NCI-H1105 treated with DMSO at 0.1 percent for 48 hours (cell line): ENCODE data around the gene PRKN.

Source experiments
- DNase-seq: peaks from one replicate; lab custom pipeline; 2025; lab: John Stamatoyannopoulos, UW

The PRKN gene

GRCh38 chr6:162618448-162619002, 109.0 kb downstream of the PRKN start:
- DNase-seq: no peak

DNA sequence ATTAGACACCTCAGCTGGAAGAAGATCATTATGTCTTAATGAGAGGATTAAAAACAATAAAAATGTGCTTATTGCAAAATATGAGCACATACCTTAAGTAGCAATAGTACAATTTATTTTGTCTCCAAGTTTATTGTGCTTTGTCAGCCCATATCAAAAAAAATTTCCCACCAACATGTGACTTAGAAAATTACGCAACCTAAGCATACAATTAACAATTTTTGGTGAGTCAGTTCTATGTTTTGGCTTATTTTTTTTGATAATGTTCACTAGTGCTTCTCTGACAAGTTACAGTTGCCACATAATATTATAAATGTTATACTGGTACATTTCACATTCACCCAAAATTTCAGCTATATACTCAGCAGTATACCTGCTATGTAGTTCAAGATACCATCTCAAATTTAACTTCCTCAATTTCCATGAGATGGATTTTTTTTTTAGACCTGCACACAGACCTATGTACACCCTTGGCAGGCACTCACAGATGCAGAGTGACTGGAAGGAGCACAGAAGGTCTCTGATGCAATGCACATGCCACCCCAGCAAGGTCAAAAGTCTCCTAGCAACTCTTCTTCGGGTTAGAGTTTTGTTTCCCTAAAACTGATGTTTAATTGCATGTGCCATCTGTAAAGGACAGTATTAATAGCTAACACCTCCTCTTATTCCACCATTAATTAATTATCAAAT, 112.4 kb downstream of the PRKN start:
- DNase-seq: no peak

DNA sequence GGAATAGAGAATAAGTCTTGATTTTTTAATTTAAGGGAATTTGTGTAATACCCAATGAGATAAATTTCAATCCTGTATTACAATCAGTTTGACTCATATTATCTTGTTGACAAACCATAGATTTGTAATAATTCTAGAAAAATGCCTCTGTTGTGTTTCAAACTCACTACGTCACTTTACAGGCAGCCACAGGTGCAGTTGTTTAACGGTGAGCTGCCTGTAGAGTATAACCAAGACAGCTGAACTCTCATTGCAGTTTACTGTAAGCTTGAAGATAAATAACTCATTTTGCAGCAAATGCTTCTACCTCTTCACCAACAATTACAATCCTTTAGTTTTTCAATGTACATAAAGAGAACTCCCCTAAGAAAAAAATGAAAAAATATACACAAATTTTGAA, 114.3 kb downstream of the PRKN start:
- no peak for DNase-seq

DNA sequence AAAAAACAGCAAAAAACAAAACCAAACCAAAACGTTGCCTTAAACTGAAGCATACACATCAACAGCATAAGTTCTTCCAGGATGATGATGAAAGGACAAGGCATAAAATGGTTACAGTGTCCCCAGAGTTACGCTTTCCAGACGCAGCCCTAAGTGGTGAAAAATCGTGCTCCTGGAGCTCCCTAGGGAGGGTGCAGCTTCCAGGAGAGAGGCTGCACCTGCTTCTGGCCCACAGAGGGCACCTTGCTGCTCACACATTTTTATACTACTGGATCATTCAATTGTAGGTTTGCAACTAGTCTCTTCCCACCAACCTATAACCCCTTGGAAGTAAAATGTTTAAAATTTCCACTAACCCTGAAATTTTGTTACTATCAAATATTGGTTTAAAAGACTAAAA, 115.0 kb downstream of the PRKN start:
- DNase-seq: no peak

DNA sequence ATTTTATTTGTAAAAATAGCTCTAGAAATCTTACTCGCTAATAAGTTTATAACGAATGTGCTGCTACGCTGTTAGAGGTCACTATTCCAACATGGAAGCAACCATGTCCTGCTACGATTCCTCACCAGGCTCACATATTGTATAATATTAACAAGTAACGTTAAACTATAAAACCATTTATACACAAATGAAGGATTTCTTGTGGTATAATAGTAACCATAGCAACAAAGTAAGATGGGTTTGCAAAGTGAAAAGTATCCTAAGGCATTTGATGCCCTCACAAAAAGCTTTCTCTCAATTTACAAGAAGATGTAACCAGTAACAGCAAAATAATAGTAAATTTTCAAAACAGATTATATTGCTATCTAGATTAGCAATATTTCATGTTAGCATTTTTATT, 117.2 kb downstream of the PRKN start:
- no peak for DNase-seq

- DNase-seq: no peak
Observed at GRCh38 chr6:162605881-162606280, 121.7 kb downstream of the PRKN start.

DNA sequence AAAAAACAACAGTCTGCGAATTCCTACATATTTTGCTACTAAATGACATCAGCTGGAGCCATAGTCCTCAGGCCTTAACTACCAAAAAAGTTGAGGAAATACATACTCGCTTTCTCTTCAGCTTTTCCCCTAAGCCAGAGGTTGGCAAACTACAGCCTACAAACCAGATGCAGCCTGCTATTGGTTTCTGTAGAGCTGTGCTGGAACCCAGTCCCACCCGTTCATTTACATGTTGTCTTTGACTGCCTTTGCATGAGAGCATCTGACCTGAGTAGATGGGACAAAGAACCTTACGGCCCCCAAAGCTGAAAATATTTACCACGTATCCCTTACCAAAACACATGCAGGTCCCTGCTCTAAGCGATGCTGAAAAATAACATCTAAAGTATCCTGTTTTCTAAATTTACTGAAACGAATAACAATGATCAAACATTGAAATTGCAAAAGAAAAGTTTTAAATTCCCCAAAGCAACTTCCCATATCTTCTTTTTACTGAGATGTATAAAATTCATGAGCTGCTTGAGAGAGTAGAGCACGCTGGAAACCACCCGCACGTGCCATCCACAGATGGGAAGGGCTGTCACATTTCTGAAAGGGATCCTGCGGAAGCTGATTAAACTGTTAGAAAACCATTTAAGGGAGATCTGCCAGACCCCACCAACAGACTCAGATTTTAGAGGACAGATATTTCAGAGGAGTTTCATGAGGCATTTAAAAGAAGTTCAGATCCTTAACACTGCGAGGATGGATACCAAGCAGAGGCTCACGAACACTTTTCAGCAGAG, 124.1 kb downstream of the PRKN start:
- DNase-seq: no peak

DNA sequence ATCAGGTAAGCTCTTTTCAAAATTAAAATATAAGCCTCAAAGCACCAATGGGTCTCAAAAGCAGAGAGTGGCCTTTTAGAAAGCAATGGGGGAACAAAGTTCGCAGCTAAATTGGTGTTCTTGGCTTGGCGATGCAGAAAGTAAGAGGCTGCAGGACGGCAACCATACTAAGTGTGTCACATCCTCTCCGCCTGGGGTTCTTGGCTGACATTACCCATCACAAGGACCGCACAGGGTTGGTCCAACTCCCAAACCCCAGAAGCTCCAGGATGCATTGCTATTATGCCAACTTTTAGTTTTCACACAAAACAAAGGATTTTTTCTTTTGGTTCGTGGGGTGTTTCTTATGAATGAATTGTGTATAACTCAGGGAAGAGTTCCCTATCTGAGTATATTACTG, 124.8 kb downstream of the PRKN start:
- DNase-seq: no peak

DNA sequence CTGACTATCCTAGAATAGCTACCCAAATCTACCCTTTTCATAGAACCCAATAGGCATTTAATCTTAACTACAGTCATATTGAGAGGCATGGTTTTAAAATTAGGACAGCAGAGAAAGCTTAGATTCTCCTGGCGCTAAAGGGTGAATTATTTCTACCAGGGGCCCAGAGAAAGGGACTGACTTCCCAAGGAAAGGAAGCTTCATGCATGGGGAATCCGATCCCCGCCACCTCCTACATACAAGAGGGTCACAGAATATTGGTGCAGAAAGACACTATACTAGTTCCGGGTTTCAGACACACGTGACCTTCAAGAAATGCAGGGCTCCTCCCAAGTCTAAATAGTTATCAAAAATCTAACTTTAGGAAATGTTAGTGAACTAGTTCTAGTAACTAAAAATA, 130.9 kb downstream of the PRKN start:
- no peak for DNase-seq

DNA sequence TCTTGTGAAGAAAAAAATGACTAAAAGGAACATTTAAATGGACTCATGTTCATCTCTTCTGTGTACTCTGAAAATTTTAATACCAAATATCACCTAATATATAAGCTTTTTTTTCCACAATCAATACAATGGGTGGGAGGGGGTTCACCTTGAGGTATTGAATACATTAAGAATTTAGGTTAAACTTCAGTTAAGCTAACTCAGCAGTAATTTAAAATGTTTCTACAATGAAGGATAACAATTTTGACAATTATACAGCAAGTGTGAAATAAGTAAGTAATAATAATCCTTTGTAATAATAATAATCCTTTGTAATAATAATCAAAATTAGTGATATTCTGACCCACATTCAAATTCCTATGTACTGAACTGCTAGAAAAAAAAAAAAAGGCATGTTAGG, 136.0 kb downstream of the PRKN start:
- DNase-seq: no peak

DNA sequence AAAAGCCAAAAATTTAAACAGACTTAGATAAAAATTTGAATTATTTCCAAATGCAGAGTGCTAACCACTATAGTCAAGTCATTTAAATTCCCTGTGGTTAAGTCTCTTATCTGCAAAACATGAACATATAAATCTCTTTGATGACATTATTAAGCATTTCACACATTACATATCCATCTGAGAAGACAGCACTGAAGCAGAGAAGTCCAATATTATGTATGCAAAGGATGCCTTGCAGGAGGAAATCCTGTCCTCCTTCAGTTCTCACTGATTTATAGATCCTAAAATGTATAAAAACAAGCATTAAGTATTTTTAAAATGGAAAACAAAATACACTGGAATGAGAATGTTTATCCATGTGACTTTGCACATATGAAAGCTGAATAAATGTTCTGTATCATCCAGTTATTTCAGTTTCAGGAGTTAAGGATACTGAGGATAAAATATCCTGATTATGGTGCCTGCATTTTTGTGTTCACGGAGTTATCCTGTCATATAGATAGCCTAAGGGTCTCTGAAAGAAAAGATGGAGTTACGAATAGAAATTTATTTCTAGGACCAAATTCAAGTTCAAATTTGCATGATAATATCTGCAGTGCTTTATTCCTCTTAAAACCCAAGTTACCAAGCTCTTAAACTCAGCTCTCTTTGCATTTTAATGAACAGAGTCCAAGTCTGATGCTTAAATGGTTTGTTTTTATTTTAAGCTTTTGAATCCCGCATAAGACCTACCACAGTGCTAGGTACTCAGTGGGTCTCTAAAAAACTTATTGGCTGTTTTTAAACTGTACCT, 145.4 kb downstream of the PRKN start:
- no peak for DNase-seq

- no peak for DNase-seq
Observed at GRCh38 chr6:162580619-162581018, 146.9 kb downstream of the PRKN start.

GRCh38 chr6:162576016-162576415, 151.6 kb downstream of the PRKN start:
- DNase-seq: no peak

- DNase-seq: no peak
Observed at GRCh38 chr6:162572240-162572639, 155.3 kb downstream of the PRKN start.

- DNase-seq: no peak
Observed at GRCh38 chr6:162568266-162568665, 159.3 kb downstream of the PRKN start.

GRCh38 chr6:162562041-162562440, 165.5 kb downstream of the PRKN start:
- DNase-seq: no peak

GRCh38 chr6:162560891-162561290, 166.7 kb downstream of the PRKN start:
- DNase-seq: no peak

DNA sequence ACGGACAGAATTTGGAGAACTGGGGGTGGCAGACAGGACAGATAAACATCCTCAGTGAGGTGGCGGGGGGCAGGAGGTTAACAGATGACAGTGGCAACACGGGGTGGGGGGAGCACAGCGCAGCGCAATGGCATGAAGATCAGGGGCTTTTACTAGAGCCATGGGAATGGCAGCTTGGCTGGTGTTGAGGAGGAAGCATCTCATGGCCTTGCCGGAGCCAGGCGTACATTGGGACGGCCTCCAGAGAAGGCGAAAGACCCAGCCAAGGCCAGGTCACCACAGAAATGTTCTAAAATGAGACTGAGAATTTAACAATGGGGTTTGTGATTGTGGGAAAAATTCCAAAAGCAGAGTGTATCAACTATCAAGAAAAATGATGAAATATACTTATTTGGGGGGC, 173.0 kb downstream of the PRKN start:
- DNase-seq: no peak

DNA sequence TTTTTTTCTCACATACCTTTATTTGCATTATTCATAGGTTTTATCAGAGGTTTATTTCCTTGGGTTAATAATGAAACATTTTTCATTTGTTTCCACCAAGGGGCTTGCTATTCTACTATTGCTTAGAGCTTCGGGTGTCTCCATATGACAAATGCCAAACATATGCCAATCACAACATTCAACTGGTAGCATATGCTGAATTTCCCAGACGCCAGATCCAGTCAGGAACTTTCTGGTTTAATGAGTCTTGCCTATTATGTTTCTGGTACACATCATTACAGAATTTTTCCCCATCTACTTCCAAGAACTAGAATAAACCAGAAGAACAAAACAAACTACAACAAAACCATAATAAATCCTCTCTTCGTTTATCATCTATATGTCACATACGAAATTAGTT, 180.7 kb downstream of the PRKN start:
- no peak for DNase-seq

DNA sequence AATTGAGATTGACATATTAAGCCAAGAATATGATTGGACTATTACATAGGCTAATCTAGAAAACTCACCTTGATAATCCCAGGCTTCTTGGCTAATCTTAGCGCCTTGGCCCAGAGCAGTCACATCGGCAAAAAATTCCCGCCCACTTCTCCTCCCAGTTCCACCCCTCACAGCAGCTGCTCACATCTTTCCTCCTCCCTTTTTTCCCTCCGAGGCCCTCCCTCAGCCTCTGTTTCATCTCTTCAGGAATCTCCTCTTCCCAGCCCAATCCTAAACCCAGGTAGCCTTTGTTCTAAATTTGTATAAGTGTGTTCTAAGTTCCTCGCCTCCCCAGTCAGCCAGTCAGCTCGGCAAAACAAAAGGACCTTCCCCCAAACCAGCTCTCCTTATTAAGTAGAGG, 184.3 kb downstream of the PRKN start:
- DNase-seq: no peak

- no peak for DNase-seq
Observed at GRCh38 chr6:162541019-162541601, 186.5 kb downstream of the PRKN start.

DNA sequence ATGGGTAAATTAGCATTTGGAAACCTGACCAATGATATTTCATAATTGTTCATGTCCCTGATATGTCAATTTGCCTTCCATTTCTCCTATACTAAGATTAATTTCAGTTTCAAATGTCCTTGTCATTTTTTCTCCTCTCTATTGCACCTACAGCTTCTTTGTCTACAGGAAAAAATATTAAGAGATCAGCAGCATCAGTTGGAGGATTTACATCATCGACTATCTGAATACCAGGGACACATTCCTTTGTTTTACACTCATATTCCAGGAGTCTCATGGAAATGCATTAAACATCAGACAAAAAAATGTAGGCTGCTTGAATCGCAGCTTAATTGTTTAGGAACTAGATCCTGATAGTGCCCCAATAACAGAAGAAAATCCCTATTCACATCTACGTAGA, 188.2 kb downstream of the PRKN start:
- no peak for DNase-seq
